ENCODE results near the gene RND1. TPM values are rescaled to one million over a fixed set of nuclear protein-coding genes. Genes with fewer than 3 reads are reported as not detected.

RND1 gene
- polyA plus RNA-seq, 1 donor from 2014 or later, result 1.3 TPM

GRCh38 chr12:48880647-48881046 lies 15.0 kb upstream of the RND1 start:
- H3K9me3 ChIP-seq (ENCODE audit: low read length), result no peaks in the 10 kb centered on the region
- TF ChIP-seq SMC3 (conservative IDR thresholded peaks at IDR 0.05; ENCODE audit: poor library complexity) (no peak), EP300 (conservative IDR thresholded peaks at IDR 0.05; ENCODE audit: poor library complexity, severe bottlenecking) (no peak), POLR2AphosphoS5 (IDR thresholded peaks at IDR 0.05) (no peak), RAD21 (conservative IDR thresholded peaks at IDR 0.05) (no peak), TAF1 (IDR thresholded peaks at IDR 0.05; ENCODE audit: low read depth) (no peak), MXI1 (conservative IDR thresholded peaks at IDR 0.05; ENCODE audit: poor library complexity, severe bottlenecking) (no peak), EZH2 (IDR thresholded peaks at IDR 0.05; ENCODE audit: borderline replicate concordance, insufficient read depth, low read length, poor library complexity, severe bottlenecking) (no peak)
- TF ChIP-seq, protein P1, sequence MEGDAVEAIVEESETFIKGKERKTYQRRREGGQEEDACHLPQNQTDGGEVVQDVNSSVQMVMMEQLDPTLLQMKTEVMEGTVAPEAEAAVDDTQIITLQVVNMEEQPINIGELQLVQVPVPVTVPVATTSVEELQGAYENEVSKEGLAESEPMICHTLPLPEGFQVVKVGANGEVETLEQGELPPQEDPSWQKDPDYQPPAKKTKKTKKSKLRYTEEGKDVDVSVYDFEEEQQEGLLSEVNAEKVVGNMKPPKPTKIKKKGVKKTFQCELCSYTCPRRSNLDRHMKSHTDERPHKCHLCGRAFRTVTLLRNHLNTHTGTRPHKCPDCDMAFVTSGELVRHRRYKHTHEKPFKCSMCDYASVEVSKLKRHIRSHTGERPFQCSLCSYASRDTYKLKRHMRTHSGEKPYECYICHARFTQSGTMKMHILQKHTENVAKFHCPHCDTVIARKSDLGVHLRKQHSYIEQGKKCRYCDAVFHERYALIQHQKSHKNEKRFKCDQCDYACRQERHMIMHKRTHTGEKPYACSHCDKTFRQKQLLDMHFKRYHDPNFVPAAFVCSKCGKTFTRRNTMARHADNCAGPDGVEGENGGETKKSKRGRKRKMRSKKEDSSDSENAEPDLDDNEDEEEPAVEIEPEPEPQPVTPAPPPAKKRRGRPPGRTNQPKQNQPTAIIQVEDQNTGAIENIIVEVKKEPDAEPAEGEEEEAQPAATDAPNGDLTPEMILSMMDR (IDR thresholded peaks at IDR 0.05; ENCODE audit: poor library complexity, severe bottlenecking), result no peak
- TF ChIP-seq, protein P2, sequence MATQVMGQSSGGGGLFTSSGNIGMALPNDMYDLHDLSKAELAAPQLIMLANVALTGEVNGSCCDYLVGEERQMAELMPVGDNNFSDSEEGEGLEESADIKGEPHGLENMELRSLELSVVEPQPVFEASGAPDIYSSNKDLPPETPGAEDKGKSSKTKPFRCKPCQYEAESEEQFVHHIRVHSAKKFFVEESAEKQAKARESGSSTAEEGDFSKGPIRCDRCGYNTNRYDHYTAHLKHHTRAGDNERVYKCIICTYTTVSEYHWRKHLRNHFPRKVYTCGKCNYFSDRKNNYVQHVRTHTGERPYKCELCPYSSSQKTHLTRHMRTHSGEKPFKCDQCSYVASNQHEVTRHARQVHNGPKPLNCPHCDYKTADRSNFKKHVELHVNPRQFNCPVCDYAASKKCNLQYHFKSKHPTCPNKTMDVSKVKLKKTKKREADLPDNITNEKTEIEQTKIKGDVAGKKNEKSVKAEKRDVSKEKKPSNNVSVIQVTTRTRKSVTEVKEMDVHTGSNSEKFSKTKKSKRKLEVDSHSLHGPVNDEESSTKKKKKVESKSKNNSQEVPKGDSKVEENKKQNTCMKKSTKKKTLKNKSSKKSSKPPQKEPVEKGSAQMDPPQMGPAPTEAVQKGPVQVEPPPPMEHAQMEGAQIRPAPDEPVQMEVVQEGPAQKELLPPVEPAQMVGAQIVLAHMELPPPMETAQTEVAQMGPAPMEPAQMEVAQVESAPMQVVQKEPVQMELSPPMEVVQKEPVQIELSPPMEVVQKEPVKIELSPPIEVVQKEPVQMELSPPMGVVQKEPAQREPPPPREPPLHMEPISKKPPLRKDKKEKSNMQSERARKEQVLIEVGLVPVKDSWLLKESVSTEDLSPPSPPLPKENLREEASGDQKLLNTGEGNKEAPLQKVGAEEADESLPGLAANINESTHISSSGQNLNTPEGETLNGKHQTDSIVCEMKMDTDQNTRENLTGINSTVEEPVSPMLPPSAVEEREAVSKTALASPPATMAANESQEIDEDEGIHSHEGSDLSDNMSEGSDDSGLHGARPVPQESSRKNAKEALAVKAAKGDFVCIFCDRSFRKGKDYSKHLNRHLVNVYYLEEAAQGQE (IDR thresholded peaks at IDR 0.05; ENCODE audit: borderline replicate concordance), result no peak

GRCh38 chr12:48878548-48878947 lies 12.9 kb upstream of the RND1 start:
- no peaks in the 10 kb centered on the region for H3K9me2 ChIP-seq (ENCODE audit: insufficient read depth, low read length)
- no peak overlapping the region for H2AFZ ChIP-seq (ENCODE audit: low read depth, low read length)
- TF ChIP-seq SMC3 (conservative IDR thresholded peaks at IDR 0.05; ENCODE audit: poor library complexity) (no peak), EZH2 (IDR thresholded peaks at IDR 0.05; ENCODE audit: borderline replicate concordance, insufficient read depth, low read length, poor library complexity, severe bottlenecking) (no peak), POLR2AphosphoS5 (IDR thresholded peaks at IDR 0.05) (no peak)
- H4K20me1 ChIP-seq (ENCODE audit: insufficient read depth), result no peaks in the 10 kb centered on the region
- no peaks in the 10 kb centered on the region for H3K79me2 ChIP-seq (replicated peaks; ENCODE audit: insufficient read depth, low read length)
- no peaks in the 10 kb centered on the region for H3K36me3 ChIP-seq (ENCODE audit: insufficient read depth, low read length)
- no peaks in the 10 kb centered on the region for H3K27me3 ChIP-seq (ENCODE audit: insufficient read depth, low read depth, low read length)
- H3F3A ChIP-seq (ENCODE audit: insufficient read depth, low read length, poor library complexity, severe bottlenecking), result no peaks in the 10 kb centered on the region
- H3K4me3 ChIP-seq (ENCODE audit: low read length), result no peak overlapping the region
- no peaks in the 10 kb centered on the region for H3K9me3 ChIP-seq (ENCODE audit: low read length)
- no peak overlapping the region for H3K9ac ChIP-seq (ENCODE audit: low read length)
- H3K27ac ChIP-seq (ENCODE audit: low read length), result no peak overlapping the region
- no peak overlapping the region for H3K4me2 ChIP-seq (ENCODE audit: low read length)

More at GRCh38 chr12:48880647-48881046, 15.0 kb upstream of the RND1 start:
- H3K27me3 ChIP-seq (ENCODE audit: insufficient read depth, low read depth, low read length), result no peaks in the 10 kb centered on the region
- no peaks in the 10 kb centered on the region for H4K20me1 ChIP-seq (ENCODE audit: insufficient read depth)
- H3K4me2 ChIP-seq (ENCODE audit: low read length), result no peak overlapping the region
- H3F3A ChIP-seq (ENCODE audit: insufficient read depth, low read length, poor library complexity, severe bottlenecking), result no peaks in the 10 kb centered on the region
- no peak overlapping the region for H3K4me3 ChIP-seq (ENCODE audit: low read length)
- no peak overlapping the region for H3K27ac ChIP-seq (ENCODE audit: low read length)
- no peaks in the 10 kb centered on the region for H3K79me2 ChIP-seq (replicated peaks; ENCODE audit: insufficient read depth, low read length)
- H3K9me2 ChIP-seq (ENCODE audit: insufficient read depth, low read length), result no peaks in the 10 kb centered on the region
- no peaks in the 10 kb centered on the region for H3K36me3 ChIP-seq (ENCODE audit: insufficient read depth, low read length)
- no peak overlapping the region for H2AFZ ChIP-seq (ENCODE audit: low read depth, low read length)
- H3K9ac ChIP-seq (ENCODE audit: low read length), result no peak overlapping the region
